ENCODE data around the gene KRTAP5-10.
"Not testable (repeated sequence)": the region's sequence is repeated elsewhere in the genome, so short reads cannot be mapped to it uniquely, and the experiment has no call there.

DNA sequence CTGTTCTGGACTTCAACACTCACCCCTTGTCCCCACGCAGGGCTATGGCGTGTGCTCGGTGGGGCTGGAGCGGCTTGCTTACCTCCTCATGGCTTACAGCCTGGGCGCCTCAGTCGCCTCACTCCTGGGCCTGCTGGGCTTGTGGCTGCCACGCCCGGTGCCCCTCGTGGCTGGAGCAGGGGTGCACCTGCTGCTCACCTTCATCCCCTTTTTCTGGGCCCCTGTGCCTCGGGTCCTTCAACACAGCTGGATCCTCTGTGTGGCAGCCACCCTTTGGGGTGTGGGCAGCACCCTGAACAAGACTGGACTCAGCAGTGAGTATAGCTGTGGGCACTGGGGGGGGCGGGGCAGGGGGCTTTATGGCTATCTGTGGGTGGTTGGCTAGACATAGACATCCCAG, 37.9 kb downstream of the KRTAP5-10 start:
- TF ChIP-seq CTCF, POLR2A (IDR thresholded peaks at IDR 0.05): not testable (repeated sequence)
